ENCODE data around the gene CAMSAP2. TPM values are rescaled to one million over a fixed set of nuclear protein-coding genes. Genes with fewer than 3 reads are reported as not detected.

The CAMSAP2 gene
- total RNA-seq, 1 donor from 2014 or later = 37.5 TPM

DNA sequence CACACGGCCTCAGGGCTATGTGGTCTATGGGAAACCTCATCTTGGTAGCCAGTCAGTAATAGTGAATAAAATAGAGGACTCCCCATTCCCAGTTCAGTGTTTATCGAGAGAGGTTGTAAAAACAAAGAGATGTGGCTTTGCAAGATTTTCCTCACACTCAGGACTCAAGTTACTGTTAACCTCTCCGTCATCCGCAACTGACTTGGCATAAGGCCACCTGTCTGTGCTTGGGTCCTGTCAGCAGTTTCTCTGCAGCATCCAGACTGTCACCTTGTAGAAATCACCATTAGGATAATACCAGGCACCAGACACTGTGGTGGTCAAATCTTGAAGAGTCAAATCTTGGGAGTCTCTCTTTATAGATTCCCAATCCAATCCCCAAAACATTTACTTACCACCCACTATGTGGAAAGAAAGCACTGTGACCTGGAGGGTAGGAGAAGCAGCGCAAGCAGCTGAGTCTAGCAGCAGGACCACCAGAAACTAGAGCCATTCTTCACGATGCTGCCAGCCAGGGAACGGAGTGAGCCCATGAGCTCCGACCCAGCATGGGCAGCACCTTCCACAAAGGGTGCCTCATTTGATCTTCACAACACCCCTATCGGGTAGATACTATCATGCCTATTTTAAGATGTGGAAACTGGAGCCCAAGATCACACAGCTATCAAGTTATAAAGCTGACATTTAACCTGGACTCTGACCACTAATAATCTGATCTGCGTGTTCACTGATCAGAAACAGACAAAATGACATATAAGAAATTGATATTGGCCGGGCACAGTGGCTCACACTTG lies 128.5 kb downstream of the CAMSAP2 start:
- no peak for ATAC-seq (ENCODE audit: poor library complexity)
- DNase-seq = no peak
- intact Hi-C loops (cut with DNase I) = no loop called here

GRCh38 chr1:200869376-200869752 lies 130.7 kb downstream of the CAMSAP2 start:
- DNase-seq (no peak), ATAC-seq (ENCODE audit: poor library complexity) (no peak)
- intact Hi-C loops (cut with DNase I) = no loop called here

GRCh38 chr1:200869753-200870391 lies 131.2 kb downstream of the CAMSAP2 start:
- DNase-seq = no peak
- no peak for ATAC-seq (ENCODE audit: poor library complexity)
- intact Hi-C loops (cut with DNase I) = no loop called here

- ATAC-seq (ENCODE audit: poor library complexity) = no peak
- intact Hi-C loops (cut with DNase I) = no loop called here
- no peak for DNase-seq
These were observed 133.9 kb downstream of the CAMSAP2 start, which contains the start of gene GPR25 for GRCh38 chr1:200872446-200873115. GPR25 (plus strand) TSS chr1:200872981; CDS start chr1:200873038, 57 bp downstream.

DNA sequence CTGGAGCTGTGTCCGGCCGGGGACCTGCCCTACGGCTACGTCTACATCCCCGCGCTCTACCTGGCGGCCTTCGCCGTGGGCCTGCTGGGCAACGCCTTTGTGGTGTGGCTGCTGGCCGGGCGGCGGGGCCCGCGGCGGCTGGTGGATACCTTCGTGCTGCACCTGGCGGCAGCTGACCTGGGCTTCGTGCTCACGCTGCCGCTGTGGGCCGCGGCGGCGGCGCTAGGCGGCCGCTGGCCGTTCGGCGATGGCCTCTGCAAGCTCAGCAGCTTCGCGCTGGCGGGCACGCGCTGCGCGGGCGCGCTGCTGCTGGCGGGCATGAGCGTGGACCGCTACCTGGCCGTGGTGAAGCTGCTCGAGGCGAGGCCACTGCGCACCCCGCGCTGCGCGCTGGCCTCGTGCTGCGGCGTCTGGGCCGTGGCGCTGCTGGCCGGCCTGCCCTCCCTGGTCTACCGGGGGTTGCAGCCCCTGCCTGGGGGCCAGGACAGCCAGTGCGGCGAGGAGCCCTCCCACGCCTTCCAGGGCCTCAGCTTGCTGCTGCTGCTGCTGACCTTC lies 134.5 kb downstream of the CAMSAP2 start:
- DNase-seq (no peak), ATAC-seq (ENCODE audit: poor library complexity) (no peak)
- intact Hi-C loops (cut with DNase I) = no loop called here

GRCh38 chr1:200873671-200874397 lies 135.1 kb downstream of the CAMSAP2 start:
- no peak for DNase-seq
- intact Hi-C loops (cut with DNase I) = no loop called here
- no peak for ATAC-seq (ENCODE audit: poor library complexity)

DNA sequence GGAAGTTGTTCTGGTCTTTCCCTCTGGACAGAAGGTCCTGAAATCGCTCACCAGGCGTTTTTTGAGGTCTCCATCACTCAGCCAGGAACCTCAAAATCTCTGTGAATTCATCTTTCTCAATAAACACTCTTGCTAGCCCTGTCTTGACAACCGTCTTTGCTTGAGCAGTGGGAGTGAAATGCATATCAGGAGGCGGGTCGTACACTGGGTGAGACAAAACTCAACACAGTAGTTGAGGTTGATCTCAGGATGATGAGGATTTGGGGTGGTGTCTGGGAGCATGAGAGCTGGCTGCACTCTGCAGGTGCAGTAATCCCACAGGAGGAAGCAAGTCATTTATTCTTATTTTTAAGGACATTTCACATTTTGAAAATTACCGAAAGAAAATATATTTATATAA lies 136.0 kb downstream of the CAMSAP2 start:
- DNase-seq (no peak), ATAC-seq (ENCODE audit: poor library complexity) (no peak)
- intact Hi-C loops (cut with DNase I) = no loop called here

DNA sequence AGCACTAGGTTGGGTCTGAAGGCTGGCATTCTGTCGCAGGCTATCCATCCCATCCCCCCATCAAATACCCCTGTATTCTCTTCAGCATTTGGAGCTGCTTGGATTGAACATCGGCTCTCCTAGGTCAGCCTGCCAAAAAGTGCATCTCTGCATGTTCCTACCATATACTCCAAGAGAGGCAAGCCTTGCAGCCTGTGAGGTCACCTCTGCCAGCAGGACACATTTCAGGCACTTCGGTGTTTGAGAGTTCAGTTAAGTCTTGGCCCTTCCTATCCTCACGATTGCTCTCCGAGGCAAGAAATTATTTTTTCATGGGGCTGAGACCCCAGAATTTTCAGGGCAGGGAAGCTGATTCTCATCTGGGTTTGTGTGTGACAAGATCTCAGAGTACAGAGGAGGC lies 136.7 kb downstream of the CAMSAP2 start:
- ATAC-seq (ENCODE audit: poor library complexity) = no peak
- no peak for DNase-seq
- intact Hi-C loops (cut with DNase I) = no loop called here

DNA sequence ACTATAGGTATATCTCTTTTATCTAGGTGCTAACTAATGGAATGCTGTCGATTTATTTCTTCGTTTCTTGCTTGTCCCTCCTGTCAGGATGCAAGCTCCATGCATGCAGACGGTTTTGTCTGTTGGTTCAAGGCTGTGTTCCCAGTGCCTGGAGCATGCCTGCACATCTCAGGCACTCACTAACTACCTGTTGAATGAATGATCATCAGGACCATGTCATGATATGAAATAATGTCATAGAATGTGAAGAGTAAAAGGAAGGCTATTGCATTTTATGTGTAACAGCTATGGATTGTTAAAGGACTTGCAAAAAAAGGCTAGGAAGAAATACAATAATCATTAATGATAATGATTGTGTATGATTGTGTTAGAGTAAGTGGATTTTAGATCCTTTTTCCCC lies 138.3 kb downstream of the CAMSAP2 start:
- intact Hi-C loops (cut with DNase I) = no loop called here
- no peak for DNase-seq
- ATAC-seq (ENCODE audit: poor library complexity) = no peak

- ATAC-seq (ENCODE audit: poor library complexity) (no peak), DNase-seq (no peak)
- intact Hi-C loops (cut with DNase I) = no loop called here
These were observed 139.3 kb downstream of the CAMSAP2 start for GRCh38 chr1:200877839-200878551.

GRCh38 chr1:200880212-200880611 lies 141.5 kb downstream of the CAMSAP2 start:
- DNase-seq (no peak), ATAC-seq (ENCODE audit: poor library complexity) (no peak)
- intact Hi-C loops (cut with DNase I) = no loop called here

DNA sequence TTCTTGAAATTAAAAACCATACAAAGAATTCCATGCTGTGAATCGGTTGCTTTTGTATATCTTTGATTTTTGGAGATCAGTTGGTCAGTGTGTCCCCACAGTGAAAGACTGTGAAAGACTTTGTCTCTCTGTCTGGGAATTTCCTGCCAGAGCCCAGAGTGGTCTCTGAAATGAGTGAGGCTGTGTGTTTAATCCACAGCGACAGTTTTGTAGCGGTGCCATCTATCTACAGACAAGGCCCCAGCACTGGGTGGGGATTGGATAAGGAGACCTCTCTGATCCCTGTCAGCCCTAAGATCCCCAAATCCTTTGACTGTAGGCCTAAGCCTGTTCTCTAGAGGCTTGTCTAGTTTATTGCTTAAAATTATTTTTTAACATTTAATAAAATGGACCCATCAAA lies 144.4 kb downstream of the CAMSAP2 start:
- no peak for DNase-seq

GRCh38 chr1:200885623-200886402 lies 147.1 kb downstream of the CAMSAP2 start:
- intact Hi-C loops (cut with DNase I) = no loop called here
- DNase-seq (no peak), ATAC-seq (ENCODE audit: poor library complexity) (no peak)

More for the DNA sequence above, 144.4 kb downstream of the CAMSAP2 start:
- ATAC-seq (ENCODE audit: poor library complexity) = no peak
- intact Hi-C loops (cut with DNase I) = no loop called here

DNA sequence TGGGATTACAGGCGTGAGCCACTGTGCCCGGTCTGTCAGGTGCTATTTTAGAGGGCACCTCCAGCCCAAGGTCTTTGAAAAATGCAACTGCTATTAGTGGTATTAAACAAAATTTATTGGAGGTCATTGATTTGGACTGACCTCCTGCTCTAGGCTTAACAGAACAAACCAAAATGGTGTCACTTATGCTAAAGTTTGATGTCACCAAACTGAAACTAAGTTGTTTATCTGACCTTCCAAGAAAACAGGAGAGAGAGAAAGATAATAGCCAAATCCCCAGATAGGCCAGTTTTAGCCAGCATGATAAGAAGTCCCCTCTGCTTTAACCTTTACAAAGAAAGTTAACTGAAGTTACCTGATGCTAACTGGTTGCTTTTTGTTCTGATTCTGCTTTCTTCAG lies 147.9 kb downstream of the CAMSAP2 start:
- no peak for DNase-seq
- intact Hi-C loops (cut with DNase I) = no loop called here
- ATAC-seq (ENCODE audit: poor library complexity) = no peak

DNA sequence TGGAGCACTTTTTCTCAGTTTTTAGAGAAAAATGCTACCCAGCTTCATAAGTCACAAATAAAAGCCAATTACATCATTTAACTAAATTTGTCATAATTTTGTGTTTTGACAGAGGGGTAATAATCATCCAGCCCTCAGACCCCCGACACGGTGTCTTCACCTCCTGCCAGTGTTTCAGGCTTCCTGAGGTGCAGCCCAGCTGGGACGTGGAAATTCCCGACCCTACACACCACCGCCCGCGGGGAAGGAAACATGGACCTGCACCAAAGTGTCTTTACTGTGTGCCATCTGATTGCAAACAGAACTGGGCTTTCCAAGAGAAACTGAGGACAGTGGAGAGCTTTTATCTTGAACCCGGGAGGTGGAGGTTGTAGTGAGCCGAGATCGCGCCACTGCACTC lies 148.3 kb downstream of the CAMSAP2 start:
- ATAC-seq (ENCODE audit: poor library complexity) (no peak), DNase-seq (no peak)
- intact Hi-C loops (cut with DNase I) = no loop called here

- no peak for DNase-seq
- no peak for ATAC-seq (ENCODE audit: poor library complexity)
- intact Hi-C loops (cut with DNase I) = no loop called here
These were observed 149.2 kb downstream of the CAMSAP2 start for GRCh38 chr1:200887772-200888348.

DNA sequence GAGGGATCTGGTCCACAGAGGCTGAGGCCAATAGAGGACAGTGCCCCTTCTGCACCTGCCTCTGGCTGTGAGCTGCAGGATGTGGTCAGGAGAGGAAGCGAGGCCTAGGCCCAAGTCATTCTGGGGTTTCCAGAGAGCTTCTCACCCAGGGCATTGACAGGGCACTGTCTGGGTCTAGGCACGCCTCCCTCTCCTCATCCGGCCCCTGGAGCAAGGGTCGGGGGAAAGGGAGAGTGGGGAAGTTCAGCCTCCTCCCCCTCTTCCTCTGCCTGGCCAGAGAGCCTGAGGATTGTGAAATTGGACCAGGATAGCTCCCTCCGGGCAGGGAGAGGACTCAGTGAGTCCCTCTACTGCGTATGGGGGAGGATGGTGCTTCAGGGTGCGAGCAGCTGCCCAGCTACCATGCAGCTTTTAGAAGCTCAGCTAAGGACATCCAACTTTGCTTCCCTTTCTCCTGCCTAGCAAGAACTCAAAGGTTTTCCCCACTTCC lies 149.7 kb downstream of the CAMSAP2 start:
- DNase-seq (no peak), ATAC-seq (ENCODE audit: poor library complexity) (no peak)
- intact Hi-C loops (cut with DNase I) = no loop called here
